Germinal center (tissue), 1 donor: Measurements from ENCODE around the gene FIBP.

Experiments used
- DNase-seq: peaks from one replicate; pipeline ENCODE4 v3.0.0; 2012; ENCODE audit warnings: mixed read lengths, low spot score

The FIBP gene

GRCh38 chr11:65890324-65891218, 2.3 kb upstream of the FIBP start, which contains the start of gene CCDC85B:
Gene CCDC85B, plus strand, starts transcription at chr11:65890673. Its CDS starts 111 bp downstream, at chr11:65890784.
- peak; percentile 97 for DNase-seq

- DNase-seq: no peak
These were observed 528 bp downstream of the FIBP start for GRCh38 chr11:65887723-65888162.

GRCh38 chr11:65886826-65887722, 1.2 kb downstream of the FIBP start:
- DNase-seq: no peak

GRCh38 chr11:65885808-65886536, 2.3 kb downstream of the FIBP start:
- no peak for DNase-seq

- DNase-seq: no peak
These were observed 3.0 kb downstream of the FIBP start for GRCh38 chr11:65885231-65885630.

GRCh38 chr11:65884716-65885092, 3.6 kb downstream of the FIBP start:
- peak; percentile 87 for DNase-seq

GRCh38 chr11:65883786-65884715, 4.2 kb downstream of the FIBP start:
- DNase-seq: no peak

- DNase-seq: no peak
These were observed 5.1 kb downstream of the FIBP start for GRCh38 chr11:65883058-65883761.

GRCh38 chr11:65882120-65883057, 5.9 kb downstream of the FIBP start:
- DNase-seq: no peak

- no peak for DNase-seq
These were observed 7.3 kb downstream of the FIBP start for GRCh38 chr11:65880844-65881421.

GRCh38 chr11:65880027-65880426, 8.2 kb downstream of the FIBP start:
- DNase-seq: no peak

GRCh38 chr11:65879617-65880016, 8.7 kb downstream of the FIBP start, which contains the start of gene CTSW:
Gene CTSW, plus strand, starts transcription at chr11:65879837. Its CDS starts 18 bp downstream, at chr11:65879855.
- no peak for DNase-seq

GRCh38 chr11:65873318-65874156, 14.7 kb downstream of the FIBP start:
- peak; percentile 94 for DNase-seq

- DNase-seq: no peak
These were observed 15.5 kb downstream of the FIBP start, which contains the start of gene EFEMP2 for GRCh38 chr11:65872586-65873317. Gene EFEMP2, minus strand, starts transcription at chr11:65872800. Its CDS starts 446 bp downstream, at chr11:65872354.

- DNase-seq: no peak
These were observed 16.3 kb downstream of the FIBP start for GRCh38 chr11:65871811-65872548.
